ENCODE measurements around the gene TMEM106C. TPM values are rescaled to one million over a fixed set of nuclear protein-coding genes. Genes with fewer than 3 reads are reported as not detected.

The TMEM106C gene
- total and polyA plus RNA-seq, 4 donors = 16.2 to 57.8 (median 25.2) TPM

- no peak for DNase-seq (ENCODE audit: low spot score)
- H3K36me3 ChIP-seq (ENCODE audit: control insufficient read depth in 4 of 4, insufficient read depth in 3 of 4, low read depth in 1 of 4, low read length in 3 of 4) = no peaks in the 10 kb centered on the region
- no peak overlapping the region for H3K9ac ChIP-seq (ENCODE audit: low read depth in 1 of 2, low read length in 2 of 2)
- H3K9me3 ChIP-seq (ENCODE audit: control insufficient read depth in 4 of 4, low read length in 3 of 4) = no peaks in the 10 kb centered on the region
- H3K4me1 ChIP-seq (ENCODE audit: control insufficient read depth in 4 of 4, insufficient read depth in 4 of 4, low read length in 3 of 4) = no peaks in the 10 kb centered on the region
- no peak overlapping the region for H3K4me3 ChIP-seq (ENCODE audit: low read depth in 1 of 3, low read length in 3 of 3)
- no peak overlapping the region for H3K27ac ChIP-seq (ENCODE audit: low read depth in 1 of 2, low read length in 2 of 2)
- no peak for TF ChIP-seq CTCF (IDR thresholded peaks at IDR 0.05; ENCODE audit: low read depth, low read length, missing input control)
- no peak for TF ChIP-seq RXRA (IDR thresholded peaks at IDR 0.05)
- TF ChIP-seq RAD21 (IDR thresholded peaks at IDR 0.05) = no peak
- no peak for TF ChIP-seq FOXA1 (IDR thresholded peaks at IDR 0.05)
- no peaks in the 10 kb centered on the region for H3K27me3 ChIP-seq (ENCODE audit: control insufficient read depth in 4 of 4, insufficient read depth in 4 of 4, low read length in 3 of 4)
- WGBS = 97% methylated on average over 8 of the region's 8 CpGs
Observed at GRCh38 chr12:47984331-47984801, 21.0 kb downstream of the TMEM106C start.

GRCh38 chr12:47985596-47986290, 22.3 kb downstream of the TMEM106C start:
- TF ChIP-seq GABPA (IDR thresholded peaks at IDR 0.05 in 1 of 2, conservative IDR thresholded peaks at IDR 0.05 in 1 of 2) (no peak), REST (IDR thresholded peaks at IDR 0.05) (no peak), RAD21 (IDR thresholded peaks at IDR 0.05) (no peak), NR2F2 (IDR thresholded peaks at IDR 0.05) (no peak), HNF4A (conservative IDR thresholded peaks at IDR 0.05) (no peak), CTCF (IDR thresholded peaks at IDR 0.05; ENCODE audit: low read depth, low read length, missing input control) (no peak), ZBTB33 (IDR thresholded peaks at IDR 0.05) (no peak), JUND (IDR thresholded peaks at IDR 0.05) (no peak), SP1 (IDR thresholded peaks at IDR 0.05) (no peak), MAX (IDR thresholded peaks at IDR 0.05) (no peak), TAF1 (conservative IDR thresholded peaks at IDR 0.05) (no peak), HNF4G (IDR thresholded peaks at IDR 0.05) (no peak), FOXA2 (IDR thresholded peaks at IDR 0.05) (no peak), YY1 (IDR thresholded peaks at IDR 0.05) (no peak)
- no peaks in the 10 kb centered on the region for H3K4me1 ChIP-seq (ENCODE audit: control insufficient read depth in 4 of 4, insufficient read depth in 4 of 4, low read length in 3 of 4)
- DNase-seq (ENCODE audit: low spot score) = no peak
- no peak overlapping the region for H3K9ac ChIP-seq (ENCODE audit: low read depth in 1 of 2, low read length in 2 of 2)
- H3K9me3 ChIP-seq (ENCODE audit: control insufficient read depth in 4 of 4, low read length in 3 of 4) = no peaks in the 10 kb centered on the region
- no peaks in the 10 kb centered on the region for H3K36me3 ChIP-seq (ENCODE audit: control insufficient read depth in 4 of 4, insufficient read depth in 3 of 4, low read depth in 1 of 4, low read length in 3 of 4)
- 93% methylated on average over 16 of the region's 16 CpGs for WGBS
- H3K27me3 ChIP-seq (ENCODE audit: control insufficient read depth in 4 of 4, insufficient read depth in 4 of 4, low read length in 3 of 4) = no peaks in the 10 kb centered on the region
- no peak overlapping the region for H3K27ac ChIP-seq (ENCODE audit: low read depth in 1 of 2, low read length in 2 of 2)
- H3K4me3 ChIP-seq (ENCODE audit: low read depth in 1 of 3, low read length in 3 of 3) = no peak overlapping the region

All from liver (tissue), 9 donors.